Stimulated activated CD4-positive, alpha-beta T cell treated with anti-CD3 and anti-CD28 coated beads, Interleukin-2, amount 100 ng/mL, for 4 hours (primary cell): ENCODE measurements around the gene LIN7B.
"Not testable (repeated sequence)": the region's sequence is repeated elsewhere in the genome, so short reads cannot be mapped to it uniquely, and the experiment has no call there.

Source experiments
- DNase-seq: peaks from one replicate; pipeline ENCODE4 v3.0.0-alpha.2; 2020; ENCODE audit warnings: low read depth

The LIN7B gene

GRCh38 chr19:49119411-49120324, 5.5 kb downstream of the LIN7B start, which contains the start of gene PPFIA3:
Gene PPFIA3 (plus strand): TSS chr19:49119544. CDS start chr19:49127874, 8,330 bp downstream.
- no peak for DNase-seq

- no peak for DNase-seq
Measured at GRCh38 chr19:49120325-49120683, 6.1 kb downstream of the LIN7B start.

DNA sequence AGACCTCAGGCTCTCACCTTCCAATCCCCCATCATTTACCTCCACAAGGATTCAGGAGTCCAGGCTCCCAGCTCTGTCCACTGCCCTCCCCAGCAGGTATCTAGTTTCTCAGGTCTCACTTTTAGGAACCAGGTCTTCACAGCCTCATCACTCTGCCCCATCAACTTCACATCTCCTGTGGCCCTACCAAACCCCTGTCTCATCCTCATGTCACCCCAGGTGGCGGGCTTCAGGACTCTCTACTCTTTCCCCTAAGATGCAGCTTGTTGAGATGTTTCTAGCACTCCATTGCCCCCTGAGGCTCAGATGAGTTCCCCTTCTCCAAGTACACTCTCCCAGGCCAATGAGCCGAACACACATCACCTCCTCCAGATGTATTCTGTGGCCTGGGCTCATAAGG, 6.7 kb downstream of the LIN7B start:
- no peak for DNase-seq

GRCh38 chr19:49121841-49122240, 7.7 kb downstream of the LIN7B start:
- not testable (repeated sequence) for DNase-seq

- not testable (repeated sequence) for DNase-seq
Measured at GRCh38 chr19:49123285-49123684, 9.1 kb downstream of the LIN7B start.

- DNase-seq, result no peak
Measured at GRCh38 chr19:49125025-49125731, 11.0 kb downstream of the LIN7B start.

GRCh38 chr19:49126575-49126974, 12.4 kb downstream of the LIN7B start:
- DNase-seq, result no peak

GRCh38 chr19:49127225-49127624, 13.1 kb downstream of the LIN7B start:
- not testable (repeated sequence) for DNase-seq

DNA sequence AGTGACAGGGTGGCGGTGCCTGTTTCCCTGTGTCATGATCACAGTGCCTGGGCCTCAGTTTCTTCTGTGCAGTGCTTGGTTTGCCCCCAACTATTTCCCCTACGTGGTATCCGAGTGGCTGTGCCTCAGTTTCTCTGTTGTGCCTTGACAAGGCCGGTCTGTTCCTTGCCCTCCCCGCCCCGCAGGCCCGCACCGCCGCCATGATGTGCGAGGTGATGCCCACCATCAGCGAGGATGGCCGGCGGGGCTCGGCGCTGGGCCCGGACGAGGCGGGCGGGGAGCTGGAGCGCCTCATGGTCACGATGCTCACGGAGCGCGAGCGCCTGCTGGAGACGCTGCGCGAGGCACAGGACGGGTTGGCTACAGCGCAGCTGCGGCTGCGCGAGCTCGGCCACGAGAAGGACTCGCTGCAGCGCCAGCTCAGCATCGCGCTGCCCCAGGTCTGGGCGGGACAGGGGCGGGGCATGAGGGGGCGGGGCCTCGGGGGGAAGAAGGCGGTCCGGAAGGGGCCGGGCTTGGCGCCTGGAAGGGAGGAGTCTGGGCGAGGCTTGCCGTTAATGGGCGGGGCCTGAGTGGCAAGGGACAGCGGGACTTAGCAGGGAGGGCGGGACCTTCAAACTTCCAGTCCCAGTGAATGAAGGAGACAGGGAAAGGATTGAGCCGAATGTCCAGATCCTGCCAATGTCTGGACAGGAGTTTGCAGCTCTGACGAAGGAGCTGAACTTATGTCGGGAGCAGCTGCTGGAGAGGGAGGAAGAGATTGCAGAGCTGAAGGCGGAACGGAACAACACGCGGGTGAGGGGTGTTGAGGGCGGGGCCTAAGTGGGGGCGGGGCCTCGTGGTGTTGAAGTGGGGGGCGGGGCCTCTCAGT, 13.7 kb downstream of the LIN7B start:
- peak; percentile 91 for DNase-seq

- no peak for DNase-seq
Measured at GRCh38 chr19:49128545-49129237, 14.5 kb downstream of the LIN7B start.

GRCh38 chr19:49129238-49129583, 15.0 kb downstream of the LIN7B start:
- DNase-seq, result no peak

DNA sequence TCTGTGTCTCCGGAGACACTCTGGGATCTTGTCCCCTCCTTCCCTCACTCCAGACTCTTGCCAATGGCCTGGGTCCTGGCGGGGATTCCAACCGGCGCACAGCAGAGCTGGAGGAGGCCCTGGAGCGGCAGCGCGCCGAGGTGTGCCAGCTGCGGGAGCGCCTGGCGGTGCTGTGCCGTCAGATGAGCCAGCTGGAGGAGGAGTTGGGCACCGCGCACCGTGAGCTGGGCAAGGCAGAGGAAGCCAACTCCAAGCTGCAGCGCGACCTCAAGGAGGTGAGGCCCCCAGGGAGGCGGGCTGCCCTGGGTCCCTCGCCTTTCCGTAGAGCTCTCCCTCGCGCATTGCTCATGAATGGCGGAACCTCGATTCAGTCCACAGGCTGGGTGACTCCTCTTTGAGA, 16.2 kb downstream of the LIN7B start:
- DNase-seq, result no peak

DNA sequence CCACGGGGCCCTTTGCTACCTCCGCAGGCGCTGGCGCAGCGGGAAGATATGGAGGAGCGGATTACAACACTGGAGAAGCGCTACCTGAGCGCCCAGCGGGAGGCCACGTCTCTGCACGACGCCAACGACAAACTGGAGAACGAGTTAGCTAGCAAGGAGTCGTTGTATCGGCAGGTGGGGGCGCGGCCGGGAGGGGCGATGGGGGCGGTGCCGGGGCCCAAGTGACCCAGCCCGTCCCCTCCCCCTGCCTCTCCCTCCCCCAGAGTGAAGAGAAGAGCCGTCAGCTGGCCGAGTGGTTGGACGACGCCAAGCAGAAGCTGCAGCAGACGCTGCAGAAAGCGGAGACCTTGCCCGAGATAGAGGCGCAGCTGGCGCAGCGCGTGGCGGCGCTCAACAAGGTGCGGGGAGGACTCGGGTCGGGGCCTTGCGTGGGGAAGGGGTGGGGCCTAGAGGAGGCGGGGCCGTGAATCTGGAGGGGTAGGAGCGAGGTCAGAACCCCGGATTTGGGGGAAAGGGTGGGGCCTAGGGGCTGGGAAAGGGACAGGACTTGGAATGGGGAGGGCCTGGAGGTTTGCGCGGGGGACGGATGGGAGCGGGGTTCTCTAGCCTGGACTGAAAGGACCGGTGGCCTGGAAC, 18.9 kb downstream of the LIN7B start:
- DNase-seq, result no peak

- DNase-seq, result no peak
Measured at GRCh38 chr19:49133621-49134454, 19.7 kb downstream of the LIN7B start.

DNA sequence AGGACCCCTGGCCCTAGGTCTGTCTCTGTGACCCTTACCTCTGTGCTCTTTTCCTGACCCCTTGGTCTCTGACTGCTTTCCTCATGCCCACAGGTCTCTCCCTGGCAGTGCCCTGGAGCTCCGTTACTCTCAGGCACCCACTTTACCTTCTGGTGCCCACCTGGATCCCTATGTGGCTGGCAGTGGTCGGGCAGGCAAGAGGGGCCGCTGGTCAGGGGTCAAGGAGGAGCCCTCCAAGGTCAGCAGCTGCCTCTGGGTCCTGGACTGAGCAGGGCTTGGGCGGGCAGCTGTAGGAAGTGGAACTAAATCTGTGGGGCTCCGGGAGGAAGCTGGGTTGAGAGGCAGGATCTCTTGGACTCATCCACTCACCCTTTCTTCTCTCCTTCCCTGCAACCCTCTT, 21.5 kb downstream of the LIN7B start:
- no peak for DNase-seq

GRCh38 chr19:49136771-49137171, 22.6 kb downstream of the LIN7B start:
- DNase-seq, result no peak

DNA sequence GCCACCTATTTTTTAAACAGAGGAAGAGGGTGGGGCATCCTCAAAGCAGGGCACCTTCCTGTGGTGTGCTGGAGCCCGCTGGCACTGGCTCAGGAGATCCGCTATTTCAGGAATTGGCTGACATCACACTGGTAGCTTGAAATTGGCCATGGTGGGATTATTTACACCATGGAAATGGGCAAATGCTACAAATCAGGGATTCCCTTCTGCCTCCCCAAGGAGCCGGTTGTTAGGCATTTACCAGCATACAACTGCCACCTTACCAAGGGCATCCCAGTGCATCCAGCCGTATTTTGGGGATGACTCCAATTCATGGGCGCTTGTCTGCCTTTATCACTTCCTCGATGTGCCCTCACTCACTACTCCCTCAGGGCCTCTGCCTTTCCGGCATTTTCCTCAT, 26.8 kb downstream of the LIN7B start:
- no peak for DNase-seq

- no peak for DNase-seq
Measured at GRCh38 chr19:49141352-49141751, 27.2 kb downstream of the LIN7B start.

GRCh38 chr19:49142866-49143335, 28.7 kb downstream of the LIN7B start:
- no peak for DNase-seq
